Renal pelvis (tissue), 4 donors: Measurements from ENCODE around the gene SYNPO2L. TPM values are rescaled to one million over a fixed set of nuclear protein-coding genes. Genes with fewer than 3 reads are reported as not detected.
"Not testable (repeated sequence)": the region's sequence is repeated elsewhere in the genome, so short reads cannot be mapped to it uniquely, and the experiment has no call there.

Experiments
- DNase-seq: peaks from one replicate; pipeline ENCODE4 v3.0.0-alpha.2; 2013
- polyA plus RNA-seq, 3 donors: library from polyadenylated mRNA; unstranded; fragments of 120-200 nt; gene quantifications; one replicate each; pipeline ENCODE4 v1.2.1, GENCODE V29; 2013; ENCODE audit not compliant: insufficient read length in 3 of 3

The SYNPO2L gene
- polyA plus RNA-seq, 3 donors, result 0.33 to 0.92 (median 0.74) TPM

- peak; percentile 66 for DNase-seq
Measured at GRCh38 chr10:73625004-73625883, 30.6 kb downstream of the SYNPO2L start.

GRCh38 chr10:73623056-73623455 lies 32.8 kb downstream of the SYNPO2L start:
- no peak for DNase-seq

- DNase-seq, result not testable (repeated sequence)
Measured at GRCh38 chr10:73620974-73621373, 34.9 kb downstream of the SYNPO2L start.

- DNase-seq, result not testable (repeated sequence)
Measured at GRCh38 chr10:73617143-73617542, 38.7 kb downstream of the SYNPO2L start.

GRCh38 chr10:73614720-73615119 lies 41.1 kb downstream of the SYNPO2L start:
- no peak for DNase-seq

GRCh38 chr10:73609116-73609515 lies 46.7 kb downstream of the SYNPO2L start:
- DNase-seq, result no peak

GRCh38 chr10:73601486-73601921 lies 54.3 kb downstream of the SYNPO2L start:
- DNase-seq, result peak; percentile 55

- DNase-seq, result no peak
Measured at GRCh38 chr10:73597346-73597745, 58.5 kb downstream of the SYNPO2L start.

Other genes with a start within 250 kb of the SYNPO2L start
- gene ANXA7, start 242.0 kb downstream of the SYNPO2L start, polyA plus RNA-seq, result 10 to 100 TPM; 84.4 to 89.7 (median 88.0) TPM
- 1 to 10 TPM; 1.2 to 4.9 (median 4.6) TPM for gene MSS51, start 222.5 kb downstream of the SYNPO2L start, polyA plus RNA-seq
- 10 to 100 TPM; 58.0 to 67.0 (median 61.3) TPM for gene PPP3CB, start 160.0 kb downstream of the SYNPO2L start, polyA plus RNA-seq
- 10 to 100 TPM; 30.0 to 51.1 (median 44.9) TPM for gene USP54, start 64.7 kb downstream of the SYNPO2L start, polyA plus RNA-seq
- gene MYOZ1, start 14.6 kb downstream of the SYNPO2L start, polyA plus RNA-seq, result 1 to 10 TPM; 4.6 to 6.0 (median 6.0) TPM
- 10 to 100 TPM in 2 of 3 donors, 1 to 10 TPM in 1; 9.0 to 32.0 (median 28.9) TPM for gene AGAP5, start 42.1 kb upstream of the SYNPO2L start, polyA plus RNA-seq
- gene SEC24C, start 88.3 kb upstream of the SYNPO2L start, polyA plus RNA-seq, result 10 to 100 TPM; 67.3 to 70.2 (median 68.7) TPM
- gene CHCHD1, start 126.0 kb upstream of the SYNPO2L start, polyA plus RNA-seq, result 10 to 100 TPM; 50.0 to 55.2 (median 54.5) TPM
- gene ZSWIM8, start 129.6 kb upstream of the SYNPO2L start, polyA plus RNA-seq, result 100 to 1,000 TPM in 2 of 3 donors, 10 to 100 TPM in 1; 98.2 to 126 (median 125) TPM
- gene NDST2, start 155.6 kb upstream of the SYNPO2L start, polyA plus RNA-seq, result 10 to 100 TPM; 32.8 to 46.7 (median 41.7) TPM
- 10 to 100 TPM; 21.5 to 35.9 (median 33.2) TPM for gene CAMK2G, start 218.5 kb upstream of the SYNPO2L start, polyA plus RNA-seq